Measurements from ENCODE around the gene ZNF672.

The ZNF672 gene

DNA sequence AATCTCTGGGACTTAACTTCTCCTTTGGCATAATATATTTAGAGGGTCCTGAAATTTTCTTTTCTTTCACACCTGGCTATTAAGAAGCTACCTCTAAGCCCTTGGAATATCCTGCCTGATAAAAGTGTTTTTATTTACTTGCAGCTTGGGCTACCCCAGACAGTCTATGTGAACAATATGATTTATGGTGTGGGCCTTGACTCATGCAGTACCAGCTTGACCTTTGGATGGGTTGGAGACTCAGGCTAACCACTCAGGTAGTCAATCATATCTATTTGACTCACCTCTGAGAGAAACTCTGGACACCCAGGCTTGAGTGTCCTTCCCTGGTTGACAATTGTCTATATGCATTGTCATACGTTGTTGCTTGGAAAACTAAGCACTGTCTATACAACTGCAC lies 54.6 kb downstream of the ZNF672 start:
- no peak for DNase-seq

DNA sequence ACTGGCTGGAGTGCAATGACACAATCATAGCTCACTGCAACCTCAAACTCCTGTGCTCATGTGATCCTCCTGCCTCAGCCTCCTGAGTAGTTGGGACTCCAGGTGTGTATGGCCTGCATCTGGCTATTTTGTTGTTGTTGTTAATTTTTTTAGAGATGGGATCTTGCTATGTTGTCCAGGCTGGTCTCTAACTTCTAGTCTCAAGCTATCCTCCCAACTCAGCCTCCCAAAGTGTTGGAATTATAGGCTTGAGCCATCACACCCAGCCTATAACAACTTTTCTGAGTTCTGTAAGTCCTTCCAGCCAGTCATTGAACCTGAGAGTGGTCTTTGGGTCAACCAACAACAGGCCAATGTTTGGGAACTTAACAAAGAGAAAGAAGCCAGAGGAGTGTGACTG lies 56.8 kb downstream of the ZNF672 start:
- no peak for DNase-seq

- DNase-seq, result no peak
Observed at GRCh38 chr1:248897412-248898337, 59.7 kb downstream of the ZNF672 start.
